Measurements from ENCODE around the gene C10orf67. TPM values are rescaled to one million over a fixed set of nuclear protein-coding genes. Genes with fewer than 3 reads are reported as not detected.

The C10orf67 gene
- total and polyA plus RNA-seq, 2 experiments from 2014 or later: 0.16 TPM; not detected in 1

DNA sequence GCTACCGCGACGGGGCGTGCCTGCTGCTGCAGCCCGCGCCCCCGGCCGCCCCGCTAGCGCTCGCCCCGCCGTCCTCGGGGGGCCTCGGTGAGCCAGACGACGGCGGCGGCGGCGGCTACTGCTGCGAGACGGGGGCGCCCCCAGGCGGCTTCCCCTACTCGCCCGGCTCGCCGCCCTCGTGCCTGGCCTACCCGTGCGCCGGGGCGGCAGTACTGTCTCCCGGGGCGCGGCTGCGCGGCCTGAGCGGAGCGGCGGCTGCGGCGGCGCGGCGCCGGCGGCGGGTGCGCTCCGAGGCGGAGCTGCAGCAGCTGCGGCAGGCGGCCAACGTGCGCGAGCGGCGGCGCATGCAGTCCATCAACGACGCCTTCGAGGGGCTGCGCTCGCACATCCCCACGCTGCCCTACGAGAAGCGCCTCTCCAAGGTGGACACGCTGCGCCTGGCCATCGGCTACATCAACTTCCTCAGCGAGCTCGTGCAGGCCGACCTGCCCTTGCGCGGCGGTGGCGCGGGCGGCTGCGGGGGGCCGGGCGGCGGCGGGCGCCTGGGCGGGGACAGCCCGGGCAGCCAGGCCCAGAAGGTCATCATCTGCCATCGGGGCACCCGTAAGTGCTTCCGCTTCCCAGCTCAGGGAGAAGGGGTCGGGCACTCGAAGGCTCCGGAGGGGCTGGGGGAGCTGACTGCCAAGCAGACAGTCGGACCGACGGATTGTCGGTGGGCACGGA lies 151.7 kb downstream of the C10orf67 start:
- ATAC-seq (peak; percentile 31), DNase-seq (ENCODE audit: low spot score) (peak; percentile 68)
- no peak overlapping the region for H3K27ac ChIP-seq (ENCODE audit: low read depth)
- Mint-ChIP-seq H3K4me1 (peaks cover 41% of the 10 kb centered on the region), H3K9me3 (peaks cover 6% of the 10 kb centered on the region; the same call in 2 of the 3 replicates), H3K36me3 (ENCODE audit: low read depth) (peaks cover 3% of the 10 kb centered on the region; the same call in 1 of the 3 replicates), H3K27me3 (ENCODE audit: insufficient read depth, low read depth, poor library complexity) (peaks cover 94% of the 10 kb centered on the region), H3K27ac (no peak overlapping the region), H3K4me3 (peak overlapping the region; percentile 66)
- H2AFZ ChIP-seq: peak overlapping the region; percentile 69; the same call in 1 of the 2 replicates
- H3K27me3 ChIP-seq (ENCODE audit: insufficient read depth): peaks cover 100% of the 10 kb centered on the region
- H3K9me2 ChIP-seq (ENCODE audit: insufficient read depth): no peaks in the 10 kb centered on the region
- TF ChIP-seq, protein P1, sequence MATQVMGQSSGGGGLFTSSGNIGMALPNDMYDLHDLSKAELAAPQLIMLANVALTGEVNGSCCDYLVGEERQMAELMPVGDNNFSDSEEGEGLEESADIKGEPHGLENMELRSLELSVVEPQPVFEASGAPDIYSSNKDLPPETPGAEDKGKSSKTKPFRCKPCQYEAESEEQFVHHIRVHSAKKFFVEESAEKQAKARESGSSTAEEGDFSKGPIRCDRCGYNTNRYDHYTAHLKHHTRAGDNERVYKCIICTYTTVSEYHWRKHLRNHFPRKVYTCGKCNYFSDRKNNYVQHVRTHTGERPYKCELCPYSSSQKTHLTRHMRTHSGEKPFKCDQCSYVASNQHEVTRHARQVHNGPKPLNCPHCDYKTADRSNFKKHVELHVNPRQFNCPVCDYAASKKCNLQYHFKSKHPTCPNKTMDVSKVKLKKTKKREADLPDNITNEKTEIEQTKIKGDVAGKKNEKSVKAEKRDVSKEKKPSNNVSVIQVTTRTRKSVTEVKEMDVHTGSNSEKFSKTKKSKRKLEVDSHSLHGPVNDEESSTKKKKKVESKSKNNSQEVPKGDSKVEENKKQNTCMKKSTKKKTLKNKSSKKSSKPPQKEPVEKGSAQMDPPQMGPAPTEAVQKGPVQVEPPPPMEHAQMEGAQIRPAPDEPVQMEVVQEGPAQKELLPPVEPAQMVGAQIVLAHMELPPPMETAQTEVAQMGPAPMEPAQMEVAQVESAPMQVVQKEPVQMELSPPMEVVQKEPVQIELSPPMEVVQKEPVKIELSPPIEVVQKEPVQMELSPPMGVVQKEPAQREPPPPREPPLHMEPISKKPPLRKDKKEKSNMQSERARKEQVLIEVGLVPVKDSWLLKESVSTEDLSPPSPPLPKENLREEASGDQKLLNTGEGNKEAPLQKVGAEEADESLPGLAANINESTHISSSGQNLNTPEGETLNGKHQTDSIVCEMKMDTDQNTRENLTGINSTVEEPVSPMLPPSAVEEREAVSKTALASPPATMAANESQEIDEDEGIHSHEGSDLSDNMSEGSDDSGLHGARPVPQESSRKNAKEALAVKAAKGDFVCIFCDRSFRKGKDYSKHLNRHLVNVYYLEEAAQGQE (IDR thresholded peaks at IDR 0.05; ENCODE audit: unreplicated experiment): no peak
- TF ChIP-seq, protein P2, sequence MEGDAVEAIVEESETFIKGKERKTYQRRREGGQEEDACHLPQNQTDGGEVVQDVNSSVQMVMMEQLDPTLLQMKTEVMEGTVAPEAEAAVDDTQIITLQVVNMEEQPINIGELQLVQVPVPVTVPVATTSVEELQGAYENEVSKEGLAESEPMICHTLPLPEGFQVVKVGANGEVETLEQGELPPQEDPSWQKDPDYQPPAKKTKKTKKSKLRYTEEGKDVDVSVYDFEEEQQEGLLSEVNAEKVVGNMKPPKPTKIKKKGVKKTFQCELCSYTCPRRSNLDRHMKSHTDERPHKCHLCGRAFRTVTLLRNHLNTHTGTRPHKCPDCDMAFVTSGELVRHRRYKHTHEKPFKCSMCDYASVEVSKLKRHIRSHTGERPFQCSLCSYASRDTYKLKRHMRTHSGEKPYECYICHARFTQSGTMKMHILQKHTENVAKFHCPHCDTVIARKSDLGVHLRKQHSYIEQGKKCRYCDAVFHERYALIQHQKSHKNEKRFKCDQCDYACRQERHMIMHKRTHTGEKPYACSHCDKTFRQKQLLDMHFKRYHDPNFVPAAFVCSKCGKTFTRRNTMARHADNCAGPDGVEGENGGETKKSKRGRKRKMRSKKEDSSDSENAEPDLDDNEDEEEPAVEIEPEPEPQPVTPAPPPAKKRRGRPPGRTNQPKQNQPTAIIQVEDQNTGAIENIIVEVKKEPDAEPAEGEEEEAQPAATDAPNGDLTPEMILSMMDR (conservative IDR thresholded peaks at IDR 0.05; ENCODE audit: low read depth in 2 of 2): peak in 1 of 2 experiments; percentile 43; a peak in 2 of 4 replicates
- no peaks in the 10 kb centered on the region for H3K36me3 ChIP-seq (ENCODE audit: insufficient read depth)
- H4K20me1 ChIP-seq (replicated peaks; ENCODE audit: insufficient read depth): peaks cover 44% of the 10 kb centered on the region
- H3K4me2 ChIP-seq: peak overlapping the region; percentile 82
- no peaks in the 10 kb centered on the region for H3K79me2 ChIP-seq (replicated peaks; ENCODE audit: insufficient read depth)
- H3F3A ChIP-seq (replicated peaks; ENCODE audit: low read depth): peaks cover 25% of the 10 kb centered on the region
- peaks cover 60% of the 10 kb centered on the region for H3K4me1 ChIP-seq (ENCODE audit: insufficient read depth)
- peak overlapping the region; percentile 53 for H3K4me3 ChIP-seq

DNA sequence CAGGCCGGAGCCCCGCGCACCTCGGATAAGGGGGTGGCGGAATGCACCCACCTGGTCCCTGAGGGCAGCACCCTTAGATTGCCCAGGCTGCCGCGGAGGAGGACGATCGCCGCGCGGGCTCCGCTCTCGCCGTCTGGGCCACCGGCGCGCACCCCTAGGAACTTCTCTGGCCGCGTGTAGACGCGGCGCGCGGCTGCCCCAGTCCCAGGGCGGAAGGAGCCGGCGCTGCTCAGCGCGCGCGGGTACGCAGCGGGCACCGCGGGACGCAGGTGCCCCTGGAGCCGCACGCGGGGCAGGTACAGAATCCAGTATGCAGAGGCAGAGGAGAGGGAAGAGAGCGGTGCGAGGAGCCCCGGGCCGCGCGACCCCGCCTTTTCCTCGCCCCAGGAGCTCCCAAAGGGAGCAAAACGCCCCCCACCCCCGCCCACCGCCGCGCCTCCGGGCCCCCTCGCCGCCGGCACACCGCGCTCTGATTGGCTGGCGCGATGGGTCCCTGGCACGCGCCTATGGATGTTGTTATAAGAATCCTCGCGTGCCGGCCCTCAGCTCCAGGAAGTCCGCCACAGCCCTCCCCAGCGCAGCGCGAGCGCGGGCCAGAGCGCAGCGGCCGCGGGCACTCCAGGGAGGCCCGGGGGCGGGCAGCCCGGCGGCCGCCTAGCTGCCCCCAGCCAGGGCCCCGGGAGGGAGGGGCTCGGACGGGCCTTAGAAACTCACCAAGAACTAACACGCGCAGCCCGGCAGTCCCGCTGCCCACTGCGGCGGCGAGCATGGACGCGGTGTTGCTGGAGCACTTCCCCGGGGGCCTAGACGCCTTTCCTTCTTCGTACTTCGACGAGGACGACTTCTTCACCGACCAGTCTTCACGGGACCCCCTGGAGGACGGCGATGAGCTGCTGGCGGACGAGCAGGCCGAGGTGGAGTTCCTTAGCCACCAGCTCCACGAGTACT lies 152.6 kb downstream of the C10orf67 start, which contains the start of gene PTF1A:
PTF1A (plus strand) TSS at position 549 of the 948 bp plus-strand sequence; CDS start at position 768, 219 bp downstream.
- Histone ChIP-seq H4K20me1 (replicated peaks; ENCODE audit: insufficient read depth) (peaks cover 41% of the 10 kb centered on the region), H3K79me2 (replicated peaks; ENCODE audit: insufficient read depth) (no peaks in the 10 kb centered on the region), H3K27ac (ENCODE audit: low read depth) (no peak within 1 kb of the TSS), H2AFZ (peak within 1 kb of the TSS; percentile 69), H3K4me1 (ENCODE audit: insufficient read depth) (peaks cover 63% of the 10 kb centered on the region), H3K4me2 (peak within 1 kb of the TSS; percentile 82), H3F3A (replicated peaks; ENCODE audit: low read depth) (peaks cover 17% of the 10 kb centered on the region), H3K9me2 (ENCODE audit: insufficient read depth) (no peaks in the 10 kb centered on the region), H3K36me3 (ENCODE audit: insufficient read depth) (no peaks in the 10 kb centered on the region), H3K27me3 (ENCODE audit: insufficient read depth) (peaks cover 100% of the 10 kb centered on the region), H3K4me3 (peak within 1 kb of the TSS; percentile 53)
- Mint-ChIP-seq H3K9me3 (peaks cover 6% of the 10 kb centered on the region; the same call in 2 of the 3 replicates), H3K4me3 (peak within 1 kb of the TSS; percentile 66), H3K27ac (no peak within 1 kb of the TSS), H3K4me1 (peaks cover 44% of the 10 kb centered on the region), H3K36me3 (ENCODE audit: low read depth) (peaks cover 3% of the 10 kb centered on the region; the same call in 1 of the 3 replicates), H3K27me3 (ENCODE audit: insufficient read depth, low read depth, poor library complexity) (peaks cover 94% of the 10 kb centered on the region)
- peak; percentile 32 for ATAC-seq
- peak; percentile 62 for DNase-seq (ENCODE audit: low spot score)
- TF ChIP-seq, protein P3, sequence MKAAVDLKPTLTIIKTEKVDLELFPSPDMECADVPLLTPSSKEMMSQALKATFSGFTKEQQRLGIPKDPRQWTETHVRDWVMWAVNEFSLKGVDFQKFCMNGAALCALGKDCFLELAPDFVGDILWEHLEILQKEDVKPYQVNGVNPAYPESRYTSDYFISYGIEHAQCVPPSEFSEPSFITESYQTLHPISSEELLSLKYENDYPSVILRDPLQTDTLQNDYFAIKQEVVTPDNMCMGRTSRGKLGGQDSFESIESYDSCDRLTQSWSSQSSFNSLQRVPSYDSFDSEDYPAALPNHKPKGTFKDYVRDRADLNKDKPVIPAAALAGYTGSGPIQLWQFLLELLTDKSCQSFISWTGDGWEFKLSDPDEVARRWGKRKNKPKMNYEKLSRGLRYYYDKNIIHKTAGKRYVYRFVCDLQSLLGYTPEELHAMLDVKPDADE (IDR thresholded peaks at IDR 0.05): no peak
- peak; percentile 95 for TF ChIP-seq EZH2 (IDR thresholded peaks at IDR 0.05; ENCODE audit: low read depth, unreplicated experiment)
- TF ChIP-seq CREB1 (CRISPR knock-in tag; IDR thresholded peaks at IDR 0.05; ENCODE audit: low read depth): no peak
- TF ChIP-seq JUNB (IDR thresholded peaks at IDR 0.05; ENCODE audit: unreplicated experiment): no peak
- no peak for TF ChIP-seq STAT1 (IDR thresholded peaks at IDR 0.05; ENCODE audit: unreplicated experiment)
- TF ChIP-seq, protein P2 (conservative IDR thresholded peaks at IDR 0.05; ENCODE audit: low read depth in 2 of 2): no peak
- no peak for TF ChIP-seq NANOG (IDR thresholded peaks at IDR 0.05; ENCODE audit: borderline replicate concordance)
